IMR-90 (cell line): Measurements from ENCODE around the gene MACROD1. TPM values are rescaled to one million over a fixed set of nuclear protein-coding genes. Genes with fewer than 3 reads are reported as not detected.
A peak's percentile ranks its signal among the peaks of the same experiment; 100 is the strongest.

Experiments used
- ATAC-seq: fragments of 200-7000 bp; cut with Tn5 transposase; 2 replicates; pipeline ENCODE4 v1.9.1; 2020; ENCODE audit warnings: low read depth, mild to moderate bottlenecking, moderate library complexity
- BruUV-seq: library from RNA; stranded (reverse); fragments of 400-500 nt; replicated peaks from 2 replicates; lab custom pipeline; 2021; lab: Mats Ljungman, UMichigan
- CTCF ChIA-PET: fragments of 300-600 bp; formaldehyde crosslinking; extraction: SDS; loops from one replicate; lab custom pipeline; 2021; ENCODE audit warnings: antibody characterized with exemption; lab: Yijun Ruan, JAX
- POLR2A ChIA-PET: fragments of 300-600 bp; sonication (Branson Sonifier 250); formaldehyde crosslinking; loops from one replicate; lab custom pipeline; 2022; ENCODE audit warnings: antibody characterized with exemption; ENCODE audit not compliant: unreplicated experiment; lab: Charles Lee
- DNase-seq: peaks from one replicate; pipeline ENCODE4 v3.0.0; 2013
- H2AFZ ChIP-seq: replicated peaks from 2 replicates; pipeline ENCODE3; 2013; ENCODE audit warnings: low read length, mild to moderate bottlenecking; ENCODE audit not compliant: poor library complexity
- H2AK5ac ChIP-seq: 2 replicates; pipeline ENCODE4 v1.6.1; 2013; ENCODE audit warnings: low read depth, low read length, inconsistent platforms
- H2AK9ac ChIP-seq: replicated peaks from 2 replicates; pipeline ENCODE3; 2013; ENCODE audit warnings: mild to moderate bottlenecking, low read depth, low read length, moderate library complexity; ENCODE audit not compliant: poor library complexity
- H2BK120ac ChIP-seq: 2 replicates; pipeline ENCODE4 v1.6.1; 2013; ENCODE audit warnings: low read depth, low read length, inconsistent platforms
- H2BK15ac ChIP-seq: 3 replicates; pipeline ENCODE4 v1.6.1; 2013; ENCODE audit warnings: low read depth, low read length, inconsistent platforms
- H2BK20ac ChIP-seq: 2 replicates; pipeline ENCODE4 v1.6.1; 2013; ENCODE audit warnings: low read depth, mild to moderate bottlenecking, inconsistent platforms, low read length, moderate library complexity
- H2BK5ac ChIP-seq: 2 replicates; pipeline ENCODE4 v1.6.1; 2013; ENCODE audit warnings: mild to moderate bottlenecking, low read depth, low read length, inconsistent platforms; ENCODE audit not compliant: poor library complexity, severe bottlenecking
- H3K14ac ChIP-seq: replicated peaks from 2 replicates; pipeline ENCODE4 v1.6.1; 2013; ENCODE audit warnings: low read depth, low read length, inconsistent platforms
- H3K18ac ChIP-seq: 2 replicates; pipeline ENCODE4 v1.6.1; 2013; ENCODE audit warnings: low read depth, low read length, control low read depth
- H3K23ac ChIP-seq: 2 replicates; pipeline ENCODE4 v1.6.1; 2013; ENCODE audit warnings: low read depth, low read length, inconsistent platforms
- H3K27ac ChIP-seq: 2 replicates; pipeline ENCODE4 v1.5.1; 2013; ENCODE audit warnings: mild to moderate bottlenecking, control low read depth, low read length; ENCODE audit not compliant: insufficient read depth
- H3K27me3 ChIP-seq: 2 replicates; pipeline ENCODE4 v1.6.1; 2013; ENCODE audit warnings: low read length; ENCODE audit not compliant: control insufficient read depth, insufficient read depth
- H3K36me3 ChIP-seq: 2 replicates; pipeline ENCODE4 v1.6.1; 2013; ENCODE audit warnings: low read length, mixed read lengths; ENCODE audit not compliant: control insufficient read depth, insufficient read depth
- H3K4ac ChIP-seq: 2 replicates; pipeline ENCODE4 v1.6.1; 2013; ENCODE audit warnings: low read depth, low read length, inconsistent platforms
- H3K4me1 ChIP-seq: 2 replicates; pipeline ENCODE4 v1.6.1; 2013; ENCODE audit warnings: low read length, mixed read lengths; ENCODE audit not compliant: control insufficient read depth, insufficient read depth
- H3K4me2 ChIP-seq: 2 replicates; pipeline ENCODE4 v1.6.1; 2013; ENCODE audit warnings: low read depth, mild to moderate bottlenecking, control low read depth, low read length, moderate library complexity
- H3K4me3 ChIP-seq: 2 replicates; pipeline ENCODE4 v1.5.1; 2013; ENCODE audit warnings: low read depth, mild to moderate bottlenecking, control low read depth, low read length, moderate library complexity; ENCODE audit not compliant: insufficient read depth
- H3K56ac ChIP-seq: 2 replicates; pipeline ENCODE4 v1.6.1; 2013; ENCODE audit warnings: low read length, inconsistent platforms; ENCODE audit not compliant: insufficient read depth; ENCODE audit errors: extremely low read depth
- H3K79me1 ChIP-seq, 2 experiments: 2 replicates each; pipeline ENCODE4 v1.6.1; 2013; ENCODE audit warnings: low read length in 2 of 2, inconsistent platforms in 1 of 2, low read depth in 1 of 2
- H3K9ac ChIP-seq: 2 replicates; pipeline ENCODE4 v1.6.1; 2013; ENCODE audit warnings: low read depth, low read length, control low read depth
- H3K9me1 ChIP-seq: 2 replicates; pipeline ENCODE4 v1.6.1; 2013; ENCODE audit warnings: low read length, inconsistent platforms; ENCODE audit not compliant: insufficient read depth
- H3K9me3 ChIP-seq: 2 replicates; pipeline ENCODE4 v1.6.1; 2013; ENCODE audit warnings: low read length; ENCODE audit not compliant: control insufficient read depth, insufficient read depth
- H4K20me1 ChIP-seq: 2 replicates; pipeline ENCODE4 v1.6.1; 2013; ENCODE audit warnings: low read length, inconsistent platforms; ENCODE audit not compliant: insufficient read depth
- H4K5ac ChIP-seq: 2 replicates; pipeline ENCODE4 v1.6.1; 2013; ENCODE audit warnings: mild to moderate bottlenecking, low read depth, low read length, control low read depth
- H4K8ac ChIP-seq, 2 experiments: 2 replicates each; pipeline ENCODE4 v1.6.1; 2013; ENCODE audit warnings: low read depth in 2 of 2, low read length in 2 of 2, control low read depth in 1 of 2, inconsistent platforms in 1 of 2
- H4K91ac ChIP-seq: 2 replicates; pipeline ENCODE4 v1.6.1; 2013; ENCODE audit warnings: low read depth, low read length, inconsistent platforms; ENCODE audit not compliant: insufficient read depth
- BHLHE40 ChIP-seq: fragments of 150-350 bp; IDR thresholded peaks from 2 replicates; pipeline ENCODE4 v1.6.1; 2016; ENCODE audit warnings: mild to moderate bottlenecking, low read depth, low read length
- CEBPB ChIP-seq: IDR thresholded peaks from 2 replicates; pipeline ENCODE4 v1.6.1; 2012; ENCODE audit warnings: low read depth, low read length, improper control_type of control experiment
- CHD1 ChIP-seq: IDR thresholded peaks from 2 replicates; pipeline ENCODE4 v1.6.1; 2012; ENCODE audit warnings: low read depth, low read length, improper control_type of control experiment
- FOS ChIP-seq: fragments of 150-350 bp; IDR thresholded peaks from 2 replicates; pipeline ENCODE4 v1.6.1; 2016; ENCODE audit warnings: low read depth, low read length
- MAFK ChIP-seq: IDR thresholded peaks from 2 replicates; pipeline ENCODE4 v1.6.1; 2012; ENCODE audit warnings: low read depth, low read length, improper control_type of control experiment
- MAZ ChIP-seq: IDR thresholded peaks from 2 replicates; pipeline ENCODE4 v1.6.1; 2012; ENCODE audit warnings: low read depth, mild to moderate bottlenecking, low read length, improper control_type of control experiment, moderate library complexity, borderline replicate concordance
- MXI1 ChIP-seq: IDR thresholded peaks from 2 replicates; pipeline ENCODE4 v1.6.1; 2012; ENCODE audit warnings: low read depth, mild to moderate bottlenecking, low read length, moderate library complexity, borderline replicate concordance
- POLR2A ChIP-seq: IDR thresholded peaks from 2 replicates; pipeline ENCODE4 v1.6.1; 2012; ENCODE audit warnings: mild to moderate bottlenecking, low read depth, low read length
- RAD21 ChIP-seq: IDR thresholded peaks from 2 replicates; pipeline ENCODE4 v1.6.1; 2012; ENCODE audit warnings: low read length, improper control_type of control experiment
- RCOR1 ChIP-seq: IDR thresholded peaks from 2 replicates; pipeline ENCODE4 v1.6.1; 2012; ENCODE audit warnings: mild to moderate bottlenecking, low read length, improper control_type of control experiment; ENCODE audit not compliant: insufficient replicate concordance
- RFX5 ChIP-seq: IDR thresholded peaks from 2 replicates; pipeline ENCODE4 v1.8.0; 2012; ENCODE audit warnings: low read depth, mild to moderate bottlenecking, low read length, moderate library complexity
- SMC3 ChIP-seq: fragments of 150-350 bp; IDR thresholded peaks from 2 replicates; pipeline ENCODE4 v1.6.1; 2016; ENCODE audit warnings: low read depth, mild to moderate bottlenecking, antibody characterized with exemption, low read length, moderate library complexity
- WGBS, 2 experiments: methylation state at CpG; one replicate each; pipeline versions ENCODE4 v1.1.5 to v1.1.7; 2013; ENCODE audit warnings: missing lambda C conversion rate in 2 of 2; ENCODE audit not compliant: insufficient read length in 1 of 2; ENCODE audit errors: extremely low coverage in 2 of 2; 5-methylcytosine and 5-hydroxymethylcytosine counted together
- dilution Hi-C: fragments of 300-500 bp; cut with HindIII; formaldehyde crosslinking; loops from one replicate; pipeline ENCODE4 v1.14.3; 2018; ENCODE audit warnings: low sequenced_read_pairs; ENCODE audit not compliant: unreplicated experiment
- in situ Hi-C: fragments of 300-500 bp; cut with MboI; formaldehyde crosslinking; loops from 3 replicates; pipeline ENCODE4 v1.14.3; 2019; ENCODE audit warnings: low sequenced_read_pairs, inconsistent platforms, mixed read lengths
- intact Hi-C: fragments of 100-400 bp; cut with micrococcal nuclease; formaldehyde crosslinking; loops from 2 replicates; pipeline ENCODE4 v1.10.0; 2022
- polyA plus RNA-seq, 3 experiments: library from polyadenylated mRNA; depleted of rRNA; stranded (reverse); fragments of >200 nt; gene quantifications; 2 replicates each; pipeline ENCODE4 v1.2.3, GENCODE V29; 2012; ENCODE audit warnings: low replicate concordance in 1 of 3
- total RNA-seq: library from RNA; depleted of rRNA; stranded (reverse); fragments of >200 nt; gene quantifications from 2 replicates; pipeline ENCODE4 v1.2.3, GENCODE V29; 2012
- TF ChIP-seq, protein P1 (sequence below): fragments of 150-350 bp; IDR thresholded peaks from 2 replicates; pipeline ENCODE4 v1.6.1; 2017; ENCODE audit warnings: mild to moderate bottlenecking, antibody characterized with exemption, low read length, low read depth
- TF ChIP-seq, protein P2 (sequence below): conservative IDR thresholded peaks from 2 replicates; pipeline ENCODE4 v1.5.1; 2012; ENCODE audit warnings: mild to moderate bottlenecking, low read depth, low read length, improper control_type of control experiment
- TF ChIP-seq, protein P3 (sequence below): fragments of 150-350 bp; IDR thresholded peaks from 2 replicates; pipeline ENCODE4 v1.6.1; 2016; ENCODE audit warnings: low read depth, mild to moderate bottlenecking, low read length, moderate library complexity, borderline replicate concordance

The MACROD1 gene
- total and polyA plus RNA-seq, 2 of the 4 experiments (the other 2 are of a cell fraction), result 2.5 to 9.3 TPM

DNA sequence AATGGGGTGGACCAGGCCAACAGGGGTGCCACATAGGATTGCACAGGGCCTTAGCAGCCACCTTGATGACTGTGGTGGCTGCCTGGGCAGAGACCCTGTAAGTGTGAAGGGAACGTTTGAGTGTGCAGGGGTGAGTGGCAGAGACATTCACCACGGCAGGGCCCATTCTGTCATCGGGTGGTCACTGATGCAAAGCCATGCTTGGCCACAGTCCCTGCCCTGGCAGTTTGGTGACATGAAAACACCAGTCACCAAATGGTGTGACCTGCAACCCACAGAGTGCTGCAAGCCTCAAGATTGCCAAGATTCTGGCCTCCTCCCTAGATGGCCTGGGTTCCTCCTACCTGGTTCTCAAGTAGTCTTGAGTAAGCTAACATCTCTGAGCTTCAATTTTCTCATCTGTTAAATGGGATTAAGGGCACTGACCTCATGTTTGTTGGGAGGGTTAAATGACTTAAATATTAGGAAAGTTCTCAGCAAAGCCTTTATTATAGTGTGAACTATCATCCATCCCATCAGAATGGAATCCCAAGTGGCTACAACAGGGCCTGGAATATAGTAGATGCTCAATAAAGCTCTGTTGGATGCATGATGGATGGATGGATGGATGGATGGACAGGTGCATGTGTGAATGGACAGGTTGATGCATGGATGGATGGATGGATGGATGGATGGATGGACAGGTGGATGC is 53.0 kb downstream of the MACROD1 start:
- no peak for DNase-seq
- Histone ChIP-seq H3K4me2 (no peak overlapping the region), H3K4me3 (no peak overlapping the region), H2BK5ac (peak overlapping the region; percentile 6), H3K79me1 (0 out of 4 replicates have a peak, but pooled peaks cover 0 to 3% of the 10 kb centered on the region in 2 experiments), H3K14ac (no peak overlapping the region), H3K23ac (no peak overlapping the region), H4K8ac (no peak overlapping the region), H3K4me1 (no peaks in the 10 kb centered on the region), H4K91ac (no peak overlapping the region), H3K9me3 (no peaks in the 10 kb centered on the region), H3K27me3 (no peaks in the 10 kb centered on the region), H2AFZ (no peak overlapping the region), H3K9ac (no peak overlapping the region), H3K9me1 (peaks cover 4% of the 10 kb centered on the region; the same call in 1 of the 2 replicates), H2AK5ac (no peak overlapping the region), H2BK120ac (no peak overlapping the region), H4K20me1 (no peaks in the 10 kb centered on the region), H3K56ac (no peak overlapping the region), H3K18ac (no peak overlapping the region), H3K27ac (no peak overlapping the region), H2BK20ac (no peak overlapping the region), H2BK15ac (no peak overlapping the region), H3K4ac (no peak overlapping the region), H2AK9ac (peak overlapping the region; percentile 52), H4K5ac (no peak overlapping the region), H3K36me3 (no peaks in the 10 kb centered on the region)
- in situ Hi-C loops (no loop called here), intact Hi-C loops (no loop called here), dilution Hi-C loops (no loop called here)
- BruUV-seq, result no TSS peak
- CTCF ChIA-PET, result no interaction called here
- 36% methylated on average over 2 of the region's 3 CpGs; no CpG with 5 or more reads in 1 of the 2 experiments for WGBS, 2 experiments
- TF ChIP-seq, protein P1, sequence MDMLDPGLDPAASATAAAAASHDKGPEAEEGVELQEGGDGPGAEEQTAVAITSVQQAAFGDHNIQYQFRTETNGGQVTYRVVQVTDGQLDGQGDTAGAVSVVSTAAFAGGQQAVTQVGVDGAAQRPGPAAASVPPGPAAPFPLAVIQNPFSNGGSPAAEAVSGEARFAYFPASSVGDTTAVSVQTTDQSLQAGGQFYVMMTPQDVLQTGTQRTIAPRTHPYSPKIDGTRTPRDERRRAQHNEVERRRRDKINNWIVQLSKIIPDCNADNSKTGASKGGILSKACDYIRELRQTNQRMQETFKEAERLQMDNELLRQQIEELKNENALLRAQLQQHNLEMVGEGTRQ, result no peak
- TF ChIP-seq CHD1 (no peak), SMC3 (no peak), POLR2A (no peak), RCOR1 (no peak), BHLHE40 (no peak), FOS (no peak), MAZ (no peak), CEBPB (no peak), RFX5 (no peak), MXI1 (no peak), RAD21 (no peak), MAFK (no peak)
- TF ChIP-seq, protein P2, sequence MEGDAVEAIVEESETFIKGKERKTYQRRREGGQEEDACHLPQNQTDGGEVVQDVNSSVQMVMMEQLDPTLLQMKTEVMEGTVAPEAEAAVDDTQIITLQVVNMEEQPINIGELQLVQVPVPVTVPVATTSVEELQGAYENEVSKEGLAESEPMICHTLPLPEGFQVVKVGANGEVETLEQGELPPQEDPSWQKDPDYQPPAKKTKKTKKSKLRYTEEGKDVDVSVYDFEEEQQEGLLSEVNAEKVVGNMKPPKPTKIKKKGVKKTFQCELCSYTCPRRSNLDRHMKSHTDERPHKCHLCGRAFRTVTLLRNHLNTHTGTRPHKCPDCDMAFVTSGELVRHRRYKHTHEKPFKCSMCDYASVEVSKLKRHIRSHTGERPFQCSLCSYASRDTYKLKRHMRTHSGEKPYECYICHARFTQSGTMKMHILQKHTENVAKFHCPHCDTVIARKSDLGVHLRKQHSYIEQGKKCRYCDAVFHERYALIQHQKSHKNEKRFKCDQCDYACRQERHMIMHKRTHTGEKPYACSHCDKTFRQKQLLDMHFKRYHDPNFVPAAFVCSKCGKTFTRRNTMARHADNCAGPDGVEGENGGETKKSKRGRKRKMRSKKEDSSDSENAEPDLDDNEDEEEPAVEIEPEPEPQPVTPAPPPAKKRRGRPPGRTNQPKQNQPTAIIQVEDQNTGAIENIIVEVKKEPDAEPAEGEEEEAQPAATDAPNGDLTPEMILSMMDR, result no peak
- TF ChIP-seq, protein P3, sequence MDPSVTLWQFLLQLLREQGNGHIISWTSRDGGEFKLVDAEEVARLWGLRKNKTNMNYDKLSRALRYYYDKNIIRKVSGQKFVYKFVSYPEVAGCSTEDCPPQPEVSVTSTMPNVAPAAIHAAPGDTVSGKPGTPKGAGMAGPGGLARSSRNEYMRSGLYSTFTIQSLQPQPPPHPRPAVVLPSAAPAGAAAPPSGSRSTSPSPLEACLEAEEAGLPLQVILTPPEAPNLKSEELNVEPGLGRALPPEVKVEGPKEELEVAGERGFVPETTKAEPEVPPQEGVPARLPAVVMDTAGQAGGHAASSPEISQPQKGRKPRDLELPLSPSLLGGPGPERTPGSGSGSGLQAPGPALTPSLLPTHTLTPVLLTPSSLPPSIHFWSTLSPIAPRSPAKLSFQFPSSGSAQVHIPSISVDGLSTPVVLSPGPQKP, result no peak
- no peak for ATAC-seq
- POLR2A ChIA-PET, result no interaction called here
